ENCODE measurements around the gene SLC9A3.

The SLC9A3 gene

GRCh38 chr5:526456-527088, 2.3 kb upstream of the SLC9A3 start:
- no peak overlapping the region for H3K9ac ChIP-seq (ENCODE audit: low read length)
- H3K27ac ChIP-seq (ENCODE audit: low read length) = no peak overlapping the region
- H3K9me3 ChIP-seq (ENCODE audit: insufficient read depth, low read length) = no peaks in the 10 kb centered on the region
- no peak overlapping the region for H2AFZ ChIP-seq (ENCODE audit: low read depth, low read length)
- no peak overlapping the region for H3K4me2 ChIP-seq (ENCODE audit: low read length)
- no peaks in the 10 kb centered on the region for H3K36me3 ChIP-seq (replicated peaks; ENCODE audit: low read depth, low read length)
- no peak overlapping the region for H3K4me3 ChIP-seq (ENCODE audit: low read length)
- TF ChIP-seq EZH2phosphoT487 (IDR thresholded peaks at IDR 0.05; ENCODE audit: low read depth) = no peak
- TF ChIP-seq, protein P1, sequence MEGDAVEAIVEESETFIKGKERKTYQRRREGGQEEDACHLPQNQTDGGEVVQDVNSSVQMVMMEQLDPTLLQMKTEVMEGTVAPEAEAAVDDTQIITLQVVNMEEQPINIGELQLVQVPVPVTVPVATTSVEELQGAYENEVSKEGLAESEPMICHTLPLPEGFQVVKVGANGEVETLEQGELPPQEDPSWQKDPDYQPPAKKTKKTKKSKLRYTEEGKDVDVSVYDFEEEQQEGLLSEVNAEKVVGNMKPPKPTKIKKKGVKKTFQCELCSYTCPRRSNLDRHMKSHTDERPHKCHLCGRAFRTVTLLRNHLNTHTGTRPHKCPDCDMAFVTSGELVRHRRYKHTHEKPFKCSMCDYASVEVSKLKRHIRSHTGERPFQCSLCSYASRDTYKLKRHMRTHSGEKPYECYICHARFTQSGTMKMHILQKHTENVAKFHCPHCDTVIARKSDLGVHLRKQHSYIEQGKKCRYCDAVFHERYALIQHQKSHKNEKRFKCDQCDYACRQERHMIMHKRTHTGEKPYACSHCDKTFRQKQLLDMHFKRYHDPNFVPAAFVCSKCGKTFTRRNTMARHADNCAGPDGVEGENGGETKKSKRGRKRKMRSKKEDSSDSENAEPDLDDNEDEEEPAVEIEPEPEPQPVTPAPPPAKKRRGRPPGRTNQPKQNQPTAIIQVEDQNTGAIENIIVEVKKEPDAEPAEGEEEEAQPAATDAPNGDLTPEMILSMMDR (IDR thresholded peaks at IDR 0.05; ENCODE audit: low read depth, low read length) = no peak
- peaks cover 18% of the 10 kb centered on the region for H3K27me3 ChIP-seq (ENCODE audit: low read depth, low read length)
- no peaks in the 10 kb centered on the region for H3K79me2 ChIP-seq (ENCODE audit: low read length)
- H4K20me1 ChIP-seq (ENCODE audit: insufficient read depth, low read length) = peaks cover 7% of the 10 kb centered on the region; the same call in 1 of the 2 replicates
- H3K4me1 ChIP-seq (ENCODE audit: low read length) = peaks cover 23% of the 10 kb centered on the region

- H3K4me3 ChIP-seq (ENCODE audit: low read length) = no peak overlapping the region
- H4K20me1 ChIP-seq (ENCODE audit: insufficient read depth, low read length) = peaks cover 6% of the 10 kb centered on the region; the same call in 1 of the 2 replicates
- H3K27me3 ChIP-seq (ENCODE audit: low read depth, low read length) = peaks cover 12% of the 10 kb centered on the region
- no peak overlapping the region for H2AFZ ChIP-seq (ENCODE audit: low read depth, low read length)
- no peak overlapping the region for H3K9ac ChIP-seq (ENCODE audit: low read length)
- H3K36me3 ChIP-seq (replicated peaks; ENCODE audit: low read depth, low read length) = no peaks in the 10 kb centered on the region
- no peak overlapping the region for H3K27ac ChIP-seq (ENCODE audit: low read length)
- H3K9me3 ChIP-seq (ENCODE audit: insufficient read depth, low read length) = no peaks in the 10 kb centered on the region
- H3K79me2 ChIP-seq (ENCODE audit: low read length) = no peaks in the 10 kb centered on the region
- H3K4me2 ChIP-seq (ENCODE audit: low read length) = no peak overlapping the region
- H3K4me1 ChIP-seq (ENCODE audit: low read length) = peaks cover 22% of the 10 kb centered on the region
- no peak for TF ChIP-seq EZH2phosphoT487 (IDR thresholded peaks at IDR 0.05; ENCODE audit: low read depth)
- TF ChIP-seq, protein P1 (IDR thresholded peaks at IDR 0.05; ENCODE audit: low read depth, low read length) = no peak
Observed at GRCh38 chr5:525916-526315, 1.7 kb upstream of the SLC9A3 start.

DNA sequence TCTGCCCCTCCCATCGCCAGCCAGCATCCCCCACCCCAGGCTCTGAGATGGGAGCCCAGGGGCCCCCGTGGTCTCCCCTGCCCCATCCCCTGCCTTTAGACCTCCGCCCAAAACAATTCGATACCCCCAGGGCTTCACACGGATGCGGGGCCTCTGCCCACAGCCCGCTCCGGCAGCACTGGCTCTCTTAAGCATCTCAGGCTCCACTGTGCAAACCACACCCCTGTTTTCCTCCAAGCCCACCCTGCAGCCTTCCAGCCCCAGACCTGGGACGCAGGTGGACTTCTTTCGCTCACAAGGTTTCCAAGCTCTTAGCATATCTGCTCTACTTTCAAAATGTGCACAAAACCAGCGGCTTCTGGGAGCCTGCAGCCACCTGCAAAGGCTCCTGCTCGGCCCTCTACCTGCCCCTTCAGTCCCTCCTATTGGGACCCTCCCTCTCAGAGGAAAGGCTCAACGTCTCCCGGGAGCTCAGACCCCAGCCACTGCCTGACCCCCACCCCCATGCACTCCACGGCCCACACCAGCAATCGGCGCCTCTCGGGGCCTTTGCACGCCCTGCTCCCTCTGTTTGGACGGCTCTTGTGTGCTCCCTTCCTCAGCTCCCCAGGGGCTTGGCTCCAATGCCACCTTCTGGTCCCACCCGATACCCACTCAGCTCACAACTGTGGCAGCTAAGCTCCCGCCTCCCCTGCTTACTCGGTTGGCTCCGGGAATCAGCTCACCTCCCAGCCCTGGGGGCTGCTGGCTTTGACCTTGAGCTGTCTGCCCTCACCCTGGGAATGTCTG, 918 bp upstream of the SLC9A3 start:
- Histone ChIP-seq H3K79me2 (ENCODE audit: low read length) (no peaks in the 10 kb centered on the region), H2AFZ (ENCODE audit: low read depth, low read length) (no peak overlapping the region), H4K20me1 (ENCODE audit: insufficient read depth, low read length) (no peaks in the 10 kb centered on the region; the same call in 1 of the 2 replicates), H3K27ac (ENCODE audit: low read length) (no peak overlapping the region), H3K27me3 (ENCODE audit: low read depth, low read length) (peaks cover 7% of the 10 kb centered on the region; the same call in 1 of the 2 replicates), H3K4me2 (ENCODE audit: low read length) (no peak overlapping the region), H3K9ac (ENCODE audit: low read length) (no peak overlapping the region), H3K9me3 (ENCODE audit: insufficient read depth, low read length) (no peaks in the 10 kb centered on the region), H3K4me1 (ENCODE audit: low read length) (peaks cover 14% of the 10 kb centered on the region), H3K36me3 (replicated peaks; ENCODE audit: low read depth, low read length) (no peaks in the 10 kb centered on the region), H3K4me3 (ENCODE audit: low read length) (no peak overlapping the region)
- TF ChIP-seq, protein P1 (IDR thresholded peaks at IDR 0.05; ENCODE audit: low read depth, low read length) = no peak
- TF ChIP-seq EZH2phosphoT487 (IDR thresholded peaks at IDR 0.05; ENCODE audit: low read depth) = no peak

GRCh38 chr5:523441-524222, 617 bp downstream of the SLC9A3 start:
- Histone ChIP-seq H3K79me2 (ENCODE audit: low read length) (no peaks in the 10 kb centered on the region), H3K27ac (ENCODE audit: low read length) (no peak overlapping the region), H3K36me3 (replicated peaks; ENCODE audit: low read depth, low read length) (no peaks in the 10 kb centered on the region), H4K20me1 (ENCODE audit: insufficient read depth, low read length) (no peaks in the 10 kb centered on the region), H3K4me1 (ENCODE audit: low read length) (no peaks in the 10 kb centered on the region), H3K4me2 (ENCODE audit: low read length) (no peak overlapping the region), H3K4me3 (ENCODE audit: low read length) (no peak overlapping the region), H3K9ac (ENCODE audit: low read length) (no peak overlapping the region), H3K9me3 (ENCODE audit: insufficient read depth, low read length) (no peaks in the 10 kb centered on the region), H2AFZ (ENCODE audit: low read depth, low read length) (no peak overlapping the region), H3K27me3 (ENCODE audit: low read depth, low read length) (peaks cover 7% of the 10 kb centered on the region; the same call in 1 of the 2 replicates)
- TF ChIP-seq, protein P1 (IDR thresholded peaks at IDR 0.05; ENCODE audit: low read depth, low read length) = no peak
- no peak for TF ChIP-seq EZH2phosphoT487 (IDR thresholded peaks at IDR 0.05; ENCODE audit: low read depth)
